Kidney (tissue), 14 donors: ENCODE measurements around the gene PADI1. TPM values are rescaled to one million over a fixed set of nuclear protein-coding genes. Genes with fewer than 3 reads are reported as not detected.

Experiments
- DNase-seq, 5 donors: peaks; one replicate each; pipeline ENCODE4 v3.0.0-alpha.2; 2013 to 2020
- FAIRE-seq: peaks from 2 replicates; lab custom pipeline; 2012; peaks lifted over from hg19 to GRCh38; lab: Jason Lieb, UNC
- H3K27ac ChIP-seq, 2 donors: one replicate each; pipeline ENCODE4 v1.7.0; 2013; ENCODE audit warnings: low read depth in 2 of 2, low read length in 2 of 2, inconsistent platforms in 1 of 2
- H3K27me3 ChIP-seq: one replicate; pipeline ENCODE4 v1.7.1; 2013; ENCODE audit warnings: low read length, inconsistent platforms; ENCODE audit not compliant: control insufficient read depth, insufficient read depth
- H3K36me3 ChIP-seq, 3 donors: one replicate each; pipeline versions ENCODE4 v1.7.0 to v1.7.1; 2013; ENCODE audit warnings: low read length in 3 of 3, control low read depth in 1 of 3, inconsistent platforms in 1 of 3; ENCODE audit not compliant: insufficient read depth in 3 of 3, control insufficient read depth in 2 of 3
- H3K4me1 ChIP-seq, 3 donors: one replicate each; pipeline versions ENCODE4 v1.7.0 to v1.7.1; 2013; ENCODE audit warnings: low read length in 3 of 3, inconsistent platforms in 1 of 3, low read depth in 1 of 3; ENCODE audit not compliant: control insufficient read depth in 2 of 3, insufficient read depth in 2 of 3
- H3K4me3 ChIP-seq, 3 donors: one replicate each; pipeline versions ENCODE4 v1.7.0 to v1.8.1; 2013; ENCODE audit warnings: low read length in 3 of 3, control low read depth in 1 of 3, inconsistent platforms in 1 of 3
- H3K9ac ChIP-seq, 3 donors: one replicate each; pipeline versions ENCODE4 v1.7.0 to v1.7.1; 2013; ENCODE audit warnings: low read length in 3 of 3, control low read depth in 1 of 3, inconsistent platforms in 1 of 3
- H3K9me3 ChIP-seq, 3 donors: one replicate each; pipeline versions ENCODE4 v1.7.0 to v1.7.1; 2013; ENCODE audit warnings: low read length in 3 of 3, control low read depth in 1 of 3, inconsistent platforms in 1 of 3; ENCODE audit not compliant: control insufficient read depth in 2 of 3, insufficient read depth in 1 of 3
- CTCF ChIP-seq: IDR thresholded peaks from 3 replicates; pipeline ENCODE4 v1.5.1; 2012; ENCODE audit warnings: mild to moderate bottlenecking, moderate library complexity, borderline replicate concordance; ENCODE audit not compliant: insufficient read depth; ENCODE audit errors: extremely low read depth
- intact Hi-C: fragments of 100-400 bp; cut with DNase I; formaldehyde crosslinking; loops from one replicate; pipeline ENCODE4 v1.11.1; 2022
- polyA plus RNA-seq: library from polyadenylated mRNA; stranded (reverse); fragments of 350-450 nt; fragmentation: Illumina TruSeq; extraction: RNeasy Lipid Tissue Mini Kit (QIAGEN cat#74804); gene quantifications from one replicate; pipeline ENCODE4 v1.2.3, GENCODE V29; 2014; ENCODE audit warnings: low read depth, low replicate concordance; ENCODE audit not compliant: insufficient read depth
- total RNA-seq: library from RNA; stranded (reverse); fragmentation: NEBNext Ultra II Directional; extraction: Animal tissue kit (Norgen Biotek cat#: 25700); gene quantifications from one replicate; pipeline ENCODE4 v1.2.1, GENCODE V29; 2021
- donor health status: control.
- donor health status: control.
- donor health status: control.
- donor health status: control.
- donor health status: control.
- donor health status: DM: yes; HTN: yes; CAD: no.
- donor health status: Normal renal cell carcinoma (clear cell type).

Gene PADI1
- total and polyA plus RNA-seq, 2 donors from 2014 or later = 1.3 TPM; not detected in 1

- Histone ChIP-seq H3K4me1 (no peaks in the 10 kb centered on the region), H3K27me3 (peaks cover 7% of the 10 kb centered on the region), H3K36me3 (no peaks in the 10 kb centered on the region), H3K9ac (no peak overlapping the region), H3K27ac (no peak overlapping the region), H3K9me3 (no peaks in the 10 kb centered on the region), H3K4me3 (no peak overlapping the region)
- no peak for DNase-seq
- no peak for FAIRE-seq
- no peak for TF ChIP-seq CTCF
- intact Hi-C loops = loop anchor here (5.0 kb wide), 1 partner anchor 121 kb away; no protein-coding TSS in a partner anchor
Measured at GRCh38 chr1:17243274-17243673, 38.3 kb downstream of the PADI1 start.

- FAIRE-seq = no peak
- H3K27ac ChIP-seq = no peak overlapping the region
Measured at GRCh38 chr1:17244821-17245740, 40.2 kb downstream of the PADI1 start.

DNA sequence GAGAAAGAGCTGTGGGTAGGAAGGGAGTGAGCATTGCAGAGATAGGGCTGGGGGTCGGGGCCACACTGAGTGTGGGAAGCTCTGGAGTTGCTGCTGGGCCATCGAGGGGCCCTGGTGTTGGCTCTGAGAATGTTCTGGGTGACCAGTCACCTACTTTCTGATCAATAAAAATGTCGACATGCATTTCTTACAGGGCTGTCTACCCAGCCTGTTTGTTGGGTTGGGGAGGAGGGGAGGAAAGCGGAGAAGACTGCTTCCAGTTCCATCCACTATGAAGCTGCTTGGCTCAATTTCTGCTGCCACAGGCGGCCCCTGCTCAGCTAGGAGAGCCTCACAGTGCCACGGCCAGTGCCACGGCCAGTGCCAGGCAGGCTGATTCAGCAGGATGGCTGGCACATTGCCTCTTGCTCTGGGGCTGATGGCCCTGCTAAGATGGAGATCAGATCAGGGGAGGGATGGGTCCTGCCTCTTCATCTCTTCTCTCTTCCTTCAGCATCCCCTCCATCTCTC is 40.9 kb downstream of the PADI1 start:
- FAIRE-seq = no peak
- H3K4me1 ChIP-seq = no peaks in the 10 kb centered on the region
- DNase-seq = peak in 1 of 5 donors; percentile 32
- no peaks in the 10 kb centered on the region for H3K9me3 ChIP-seq
- H3K9ac ChIP-seq = no peak overlapping the region
- peaks cover 7% of the 10 kb centered on the region for H3K27me3 ChIP-seq
- intact Hi-C loops = no loop called here
- no peak for TF ChIP-seq CTCF
- no peak overlapping the region for H3K4me3 ChIP-seq
- no peaks in the 10 kb centered on the region for H3K36me3 ChIP-seq
- no peak overlapping the region for H3K27ac ChIP-seq

More at GRCh38 chr1:17244821-17245740, 40.2 kb downstream of the PADI1 start:
- H3K27me3 ChIP-seq = peaks cover 7% of the 10 kb centered on the region
- intact Hi-C loops = loop anchor here (5.0 kb wide), 1 partner anchor 123 kb away; no protein-coding TSS in a partner anchor
- H3K4me3 ChIP-seq = no peak overlapping the region
- no peaks in the 10 kb centered on the region for H3K36me3 ChIP-seq
- no peaks in the 10 kb centered on the region for H3K9me3 ChIP-seq
- TF ChIP-seq CTCF = no peak
- no peaks in the 10 kb centered on the region for H3K4me1 ChIP-seq
- DNase-seq = peak in 4 of 5 donors; percentile 87 to 93 (median 90)
- no peak overlapping the region for H3K9ac ChIP-seq
